SU-DHL-6 (cell line): ENCODE data around the gene TCP11.

Experiments used
- H2AFZ ChIP-seq: fragments of 200-600 bp; sonication (generic); 2 replicates; pipeline ENCODE4 v1.6.1; 2014; ENCODE audit warnings: low read depth, mild to moderate bottlenecking, moderate library complexity, mixed read lengths, antibody characterized with exemption, low read length; ENCODE audit not compliant: severe bottlenecking
- H3F3A ChIP-seq: fragments of 200-600 bp; shearing (Covaris generic); 2 replicates; pipeline ENCODE4 v1.6.0; 2016; ENCODE audit warnings: antibody characterized with exemption, mild to moderate bottlenecking; ENCODE audit not compliant: insufficient read depth
- H3K27ac ChIP-seq: fragments of 200-600 bp; sonication (generic); 2 replicates; pipeline ENCODE4 v1.5.1; 2016; ENCODE audit warnings: low read depth, mild to moderate bottlenecking, low read length, moderate library complexity, mixed read lengths
- H3K27me3 ChIP-seq: fragments of 200-600 bp; sonication (generic), shearing (Covaris generic); 2 replicates; pipeline ENCODE4 v1.6.0; 2014; ENCODE audit warnings: mild to moderate bottlenecking, low read length
- H3K36me3 ChIP-seq: fragments of 200-600 bp; sonication (generic); 2 replicates; pipeline ENCODE4 v1.6.1; 2014; ENCODE audit warnings: mild to moderate bottlenecking, low read length, mixed read lengths
- H3K4me2 ChIP-seq: fragments of 300-600, 200-600 bp; shearing (Covaris generic), sonication (generic); 2 replicates; pipeline ENCODE4 v1.6.0; 2014; ENCODE audit warnings: low read length, low read depth, mild to moderate bottlenecking; ENCODE audit not compliant: poor library complexity, severe bottlenecking
- H3K4me3 ChIP-seq: fragments of 200-600 bp; sonication (generic); 2 replicates; pipeline ENCODE4 v1.5.1; 2014; ENCODE audit warnings: antibody characterized with exemption, low read length, mild to moderate bottlenecking, mixed read lengths; ENCODE audit not compliant: insufficient read depth, poor library complexity, severe bottlenecking
- H3K79me2 ChIP-seq: fragments of 200-600 bp; sonication (generic); 2 replicates; pipeline ENCODE4 v1.6.1; 2014; ENCODE audit warnings: mild to moderate bottlenecking, low read length, moderate library complexity; ENCODE audit not compliant: insufficient read depth
- H3K9ac ChIP-seq: fragments of 200-600 bp; sonication (generic); 2 replicates; pipeline ENCODE4 v1.7.0; 2014; ENCODE audit warnings: mild to moderate bottlenecking, low read length
- H3K9me2 ChIP-seq: fragments of 200-600 bp; sonication (generic); replicated peaks from 2 replicates; pipeline ENCODE4 v1.6.1; 2014; ENCODE audit warnings: low read length; ENCODE audit not compliant: insufficient read depth
- H3K9me3 ChIP-seq: fragments of 200-600 bp; sonication (generic); 2 replicates; pipeline ENCODE4 v1.6.1; 2014; ENCODE audit warnings: low read length, mixed read lengths; ENCODE audit not compliant: insufficient read depth
- H4K20me1 ChIP-seq: fragments of 200-600 bp; sonication (generic); 2 replicates; pipeline ENCODE4 v1.6.1; 2014; ENCODE audit warnings: low read depth, mild to moderate bottlenecking, antibody characterized with exemption, low read length, moderate library complexity, mixed read lengths
- CTCF ChIP-seq: fragments of 200-600 bp; sonication (generic); IDR thresholded peaks from one replicate; pipeline ENCODE4 v1.5.1; 2017; ENCODE audit warnings: antibody characterized with exemption, mild to moderate bottlenecking, low read length, moderate library complexity; ENCODE audit not compliant: insufficient read depth, poor library complexity, severe bottlenecking
- EZH2phosphoT487 ChIP-seq: fragments of 200-600 bp; sonication (generic), shearing (Covaris generic); conservative IDR thresholded peaks from 2 replicates; pipeline ENCODE4 v1.6.1; 2018; ENCODE audit warnings: mild to moderate bottlenecking, antibody characterized with exemption, low read length, moderate library complexity, mixed read lengths

TCP11 gene

GRCh38 chr6:35072698-35073055 is 68.5 kb downstream of the TCP11 start:
- no peaks in the 10 kb centered on the region for H3K27me3 ChIP-seq
- no peaks in the 10 kb centered on the region for H3F3A ChIP-seq
- no peak overlapping the region for H3K4me2 ChIP-seq
- H3K27ac ChIP-seq, result no peak overlapping the region
- H4K20me1 ChIP-seq, result no peaks in the 10 kb centered on the region
- H3K9ac ChIP-seq, result no peak overlapping the region
- TF ChIP-seq EZH2phosphoT487 (no peak), CTCF (no peak)
- no peaks in the 10 kb centered on the region for H3K9me3 ChIP-seq
- no peaks in the 10 kb centered on the region for H3K9me2 ChIP-seq
- no peaks in the 10 kb centered on the region for H3K36me3 ChIP-seq
- H2AFZ ChIP-seq, result no peak overlapping the region
- no peaks in the 10 kb centered on the region for H3K79me2 ChIP-seq
- H3K4me3 ChIP-seq, result no peak overlapping the region

- Histone ChIP-seq H3K4me3 (no peak overlapping the region), H3K9me2 (no peaks in the 10 kb centered on the region), H3K9ac (no peak overlapping the region), H4K20me1 (no peaks in the 10 kb centered on the region), H3K27ac (no peak overlapping the region), H3K79me2 (no peaks in the 10 kb centered on the region), H2AFZ (no peak overlapping the region), H3K9me3 (no peaks in the 10 kb centered on the region), H3F3A (no peaks in the 10 kb centered on the region), H3K27me3 (no peaks in the 10 kb centered on the region), H3K36me3 (no peaks in the 10 kb centered on the region), H3K4me2 (no peak overlapping the region)
- TF ChIP-seq CTCF (no peak), EZH2phosphoT487 (no peak)
Observed at GRCh38 chr6:35072051-35072697, 69.0 kb downstream of the TCP11 start.

GRCh38 chr6:35071347-35071994 is 69.7 kb downstream of the TCP11 start:
- no peaks in the 10 kb centered on the region for H3K9me2 ChIP-seq
- no peak overlapping the region for H2AFZ ChIP-seq
- H3K36me3 ChIP-seq, result no peaks in the 10 kb centered on the region
- no peak overlapping the region for H3K27ac ChIP-seq
- no peaks in the 10 kb centered on the region for H3F3A ChIP-seq
- H3K79me2 ChIP-seq, result no peaks in the 10 kb centered on the region
- no peak overlapping the region for H3K9ac ChIP-seq
- H3K4me3 ChIP-seq, result no peak overlapping the region
- H3K27me3 ChIP-seq, result no peaks in the 10 kb centered on the region
- H3K9me3 ChIP-seq, result no peaks in the 10 kb centered on the region
- TF ChIP-seq EZH2phosphoT487, result no peak
- TF ChIP-seq CTCF, result no peak
- H3K4me2 ChIP-seq, result no peak overlapping the region
- no peaks in the 10 kb centered on the region for H4K20me1 ChIP-seq
